Globus pallidus (tissue), 1 donor: ENCODE results near the gene BCAS3.
"Not testable (repeated sequence)": the region's sequence is repeated elsewhere in the genome, so short reads cannot be mapped to it uniquely, and the experiment has no call there.

Source experiments
- DNase-seq: peaks from one replicate; pipeline ENCODE4 v3.0.0-alpha.2; 2015; ENCODE audit warnings: low spot score

Gene BCAS3

GRCh38 chr17:61422116-61422799 is 744.6 kb downstream of the BCAS3 start:
- DNase-seq: no peak

- DNase-seq: no peak
These were observed 745.2 kb downstream of the BCAS3 start for GRCh38 chr17:61422869-61423268.

- DNase-seq: no peak
These were observed 746.5 kb downstream of the BCAS3 start for GRCh38 chr17:61423967-61424649.

- DNase-seq: no peak
These were observed 748.2 kb downstream of the BCAS3 start for GRCh38 chr17:61425682-61426481.

- no peak for DNase-seq
These were observed 749.0 kb downstream of the BCAS3 start for GRCh38 chr17:61426482-61427304.

GRCh38 chr17:61427567-61427966 is 749.9 kb downstream of the BCAS3 start:
- no peak for DNase-seq

GRCh38 chr17:61429274-61429673 is 751.6 kb downstream of the BCAS3 start:
- no peak for DNase-seq

GRCh38 chr17:61429831-61430230 is 752.2 kb downstream of the BCAS3 start:
- DNase-seq: not testable (repeated sequence)

GRCh38 chr17:61431594-61432311 is 754.1 kb downstream of the BCAS3 start:
- no peak for DNase-seq

- DNase-seq: no peak
These were observed 758.6 kb downstream of the BCAS3 start for GRCh38 chr17:61436273-61436672.

- no peak for DNase-seq
These were observed 759.5 kb downstream of the BCAS3 start for GRCh38 chr17:61436995-61437704.

GRCh38 chr17:61440697-61441096 is 763.0 kb downstream of the BCAS3 start:
- DNase-seq: no peak

GRCh38 chr17:61441507-61441906 is 763.9 kb downstream of the BCAS3 start:
- not testable (repeated sequence) for DNase-seq

GRCh38 chr17:61442136-61442775 is 764.6 kb downstream of the BCAS3 start:
- no peak for DNase-seq
